ENCODE measurements around the gene CLDN2.

DNA sequence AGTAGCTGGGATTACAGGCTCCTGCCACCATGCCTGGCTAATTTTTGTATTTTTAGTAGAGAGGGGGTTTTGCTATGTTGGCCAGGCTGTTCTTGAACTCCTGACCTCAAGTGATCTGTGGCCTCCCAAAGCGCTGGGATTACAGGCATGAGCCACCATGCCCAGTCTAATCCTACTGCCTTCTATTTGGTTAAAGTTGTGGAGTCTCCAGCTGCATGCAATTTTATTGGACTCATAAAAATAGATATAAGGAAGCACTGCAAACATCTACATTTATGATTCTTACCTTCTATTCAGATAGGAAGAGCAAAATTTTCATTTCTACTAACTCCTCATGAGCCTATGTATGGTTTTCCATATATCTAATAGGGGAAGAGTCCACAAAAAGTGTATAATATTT, 30.7 kb upstream of the CLDN2 start:
- TF ChIP-seq, protein P1, sequence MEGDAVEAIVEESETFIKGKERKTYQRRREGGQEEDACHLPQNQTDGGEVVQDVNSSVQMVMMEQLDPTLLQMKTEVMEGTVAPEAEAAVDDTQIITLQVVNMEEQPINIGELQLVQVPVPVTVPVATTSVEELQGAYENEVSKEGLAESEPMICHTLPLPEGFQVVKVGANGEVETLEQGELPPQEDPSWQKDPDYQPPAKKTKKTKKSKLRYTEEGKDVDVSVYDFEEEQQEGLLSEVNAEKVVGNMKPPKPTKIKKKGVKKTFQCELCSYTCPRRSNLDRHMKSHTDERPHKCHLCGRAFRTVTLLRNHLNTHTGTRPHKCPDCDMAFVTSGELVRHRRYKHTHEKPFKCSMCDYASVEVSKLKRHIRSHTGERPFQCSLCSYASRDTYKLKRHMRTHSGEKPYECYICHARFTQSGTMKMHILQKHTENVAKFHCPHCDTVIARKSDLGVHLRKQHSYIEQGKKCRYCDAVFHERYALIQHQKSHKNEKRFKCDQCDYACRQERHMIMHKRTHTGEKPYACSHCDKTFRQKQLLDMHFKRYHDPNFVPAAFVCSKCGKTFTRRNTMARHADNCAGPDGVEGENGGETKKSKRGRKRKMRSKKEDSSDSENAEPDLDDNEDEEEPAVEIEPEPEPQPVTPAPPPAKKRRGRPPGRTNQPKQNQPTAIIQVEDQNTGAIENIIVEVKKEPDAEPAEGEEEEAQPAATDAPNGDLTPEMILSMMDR (IDR thresholded peaks at IDR 0.05), result no peak
- TF ChIP-seq POLR2A (IDR thresholded peaks at IDR 0.05) (no peak), EP300 (IDR thresholded peaks at IDR 0.05) (no peak)

All from tibial nerve (tissue), 4 donors.